Right renal pelvis (tissue), 4 donors: ENCODE data around the gene HEATR3. TPM values are rescaled to one million over a fixed set of nuclear protein-coding genes. Genes with fewer than 3 reads are reported as not detected.
"Not testable (repeated sequence)": the region's sequence is repeated elsewhere in the genome, so short reads cannot be mapped to it uniquely, and the experiment has no call there.

Experiments
- DNase-seq, 4 donors: peaks; one replicate each; pipeline ENCODE4 v3.0.0-alpha.2; 2013; ENCODE audit warnings: low read depth in 4 of 4, low spot score in 3 of 4, missing footprints in 1 of 4
- polyA plus RNA-seq, 4 donors: library from polyadenylated mRNA; unstranded; fragments of 120-200 nt; gene quantifications; one replicate each; pipeline ENCODE4 v1.2.1, GENCODE V29; 2013; ENCODE audit not compliant: insufficient read length in 4 of 4

HEATR3 gene
- polyA plus RNA-seq, 4 donors = 18.7 to 24.3 (median 19.8) TPM

GRCh38 chr16:50093607-50094539 is 28.1 kb downstream of the HEATR3 start:
- DNase-seq = peak in 1 of 4 donors; percentile 10

DNA sequence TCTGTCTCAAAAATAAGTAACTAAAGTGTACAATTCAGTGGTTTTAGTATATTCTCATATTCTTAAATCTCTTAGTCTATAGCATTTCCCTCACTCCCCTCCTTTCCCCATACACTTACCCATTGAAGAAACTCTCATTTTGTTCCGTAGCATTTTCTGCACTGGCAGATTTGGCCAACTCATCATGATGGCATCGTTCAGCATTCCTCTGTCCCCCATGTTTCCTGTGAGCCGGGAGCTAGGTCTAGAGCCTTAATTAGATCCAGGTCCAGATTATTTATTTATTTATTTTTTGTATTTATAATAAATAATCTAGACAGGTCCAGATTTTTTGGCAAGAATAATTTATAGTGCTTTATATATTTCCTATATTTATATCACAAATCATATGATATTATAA is 31.0 kb downstream of the HEATR3 start:
- no peak for DNase-seq

DNA sequence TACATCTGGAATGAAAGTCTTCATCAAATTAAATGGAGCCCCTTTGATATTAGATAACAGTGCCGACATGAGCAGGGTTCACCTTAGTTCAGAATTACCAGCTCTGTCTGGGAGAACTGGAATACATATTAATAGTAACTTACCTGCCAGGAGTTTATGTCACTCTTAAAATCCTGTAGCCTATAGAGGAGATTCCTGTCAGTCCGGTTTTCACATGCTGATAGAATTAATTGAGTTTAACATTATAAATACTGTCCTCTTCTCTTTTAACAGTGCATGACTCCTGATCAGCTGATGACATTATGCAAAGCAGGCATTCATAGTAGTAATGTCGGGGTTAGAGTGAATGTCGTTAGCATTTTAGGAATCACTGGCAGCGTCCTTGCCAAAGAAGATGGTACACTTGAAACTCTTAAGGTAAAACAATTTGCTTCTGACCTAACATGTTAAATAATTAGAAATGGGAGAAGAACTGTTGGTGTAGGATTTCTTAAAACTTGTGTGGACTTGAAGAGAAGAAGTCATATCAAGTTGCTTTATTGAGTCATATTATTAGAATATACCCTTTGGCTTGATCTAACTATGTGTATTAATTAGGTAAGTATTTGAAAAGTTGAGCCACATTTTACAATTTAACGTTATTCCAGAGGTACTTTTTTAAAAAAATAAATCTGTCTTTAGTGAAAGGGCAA is 34.3 kb downstream of the HEATR3 start:
- no peak for DNase-seq

- no peak for DNase-seq
Measured at GRCh38 chr16:50102051-50102746, 36.4 kb downstream of the HEATR3 start.

GRCh38 chr16:50103764-50104163 is 38.0 kb downstream of the HEATR3 start:
- DNase-seq = no peak

GRCh38 chr16:50114357-50115129 is 48.8 kb downstream of the HEATR3 start:
- DNase-seq = no peak

DNA sequence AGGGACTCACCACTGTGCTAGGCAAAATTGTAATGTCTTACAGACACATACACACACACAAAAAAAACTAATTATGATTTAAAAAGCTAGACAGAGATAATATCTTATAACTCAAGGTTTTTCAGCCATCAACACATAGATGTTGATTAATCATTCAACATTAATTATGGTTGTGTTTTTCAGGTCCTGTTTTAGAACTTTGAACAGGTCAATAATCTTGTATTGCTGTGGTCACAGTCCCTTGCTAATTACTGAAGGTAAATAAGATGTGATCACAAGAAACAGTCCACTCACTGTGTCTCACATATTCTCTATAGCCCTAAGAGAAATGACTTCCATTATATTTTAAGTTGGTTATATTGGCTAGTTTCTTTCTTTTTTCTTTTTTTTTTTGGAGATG is 54.9 kb downstream of the HEATR3 start:
- no peak for DNase-seq

DNA sequence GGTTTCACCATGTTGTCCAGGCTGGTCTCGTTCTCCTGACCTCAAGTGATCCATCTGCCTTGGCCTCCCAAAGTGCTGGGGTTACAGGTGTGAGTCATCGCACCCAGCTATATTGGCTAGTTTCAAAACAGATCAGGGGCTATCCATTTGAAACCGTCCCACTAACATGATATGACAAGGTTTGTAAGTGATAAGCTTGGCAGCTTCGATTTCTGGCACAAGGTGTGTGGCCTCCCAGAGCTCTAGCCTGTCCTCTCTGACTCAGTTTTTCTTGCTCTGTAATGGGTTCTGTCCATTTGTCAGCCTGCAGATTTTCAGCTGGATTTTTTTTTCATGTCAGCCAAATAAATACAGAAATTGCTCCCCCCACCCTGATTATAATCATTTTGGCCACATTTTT is 55.5 kb downstream of the HEATR3 start:
- DNase-seq = no peak

DNA sequence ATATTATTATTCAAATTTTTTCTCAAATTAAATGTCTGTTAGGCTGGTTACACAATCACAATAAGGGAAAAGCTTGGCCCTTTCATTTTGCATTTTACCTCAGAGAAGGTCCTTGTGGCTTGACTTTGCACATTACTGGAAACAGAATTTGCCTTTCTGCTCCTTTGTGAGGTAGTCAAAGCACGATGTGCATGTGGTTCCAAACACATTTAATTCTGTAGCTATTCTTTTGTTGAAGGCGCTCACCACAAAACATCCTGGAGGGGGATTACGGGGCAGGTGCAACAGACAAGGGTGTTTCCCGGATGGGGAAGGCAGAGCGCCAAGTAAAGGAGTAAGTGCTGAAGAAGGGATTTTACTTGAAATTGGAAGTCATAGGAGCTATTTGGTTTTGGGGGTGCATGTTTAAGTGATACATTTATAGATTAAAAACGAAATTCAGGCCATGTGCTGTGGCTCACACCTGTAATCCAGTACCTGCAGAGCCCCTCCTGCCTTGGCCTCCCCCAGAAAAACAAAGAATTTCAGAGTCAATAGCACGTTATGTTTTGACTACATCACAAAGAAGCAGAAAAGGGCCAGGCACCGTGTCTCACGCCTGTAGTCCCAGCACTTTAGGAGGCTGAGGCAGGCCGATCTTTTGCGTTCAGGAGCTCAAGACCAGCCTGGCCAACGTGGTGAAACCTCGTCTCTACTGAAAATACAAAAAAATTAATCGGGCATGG is 56.1 kb downstream of the HEATR3 start:
- DNase-seq = no peak

DNA sequence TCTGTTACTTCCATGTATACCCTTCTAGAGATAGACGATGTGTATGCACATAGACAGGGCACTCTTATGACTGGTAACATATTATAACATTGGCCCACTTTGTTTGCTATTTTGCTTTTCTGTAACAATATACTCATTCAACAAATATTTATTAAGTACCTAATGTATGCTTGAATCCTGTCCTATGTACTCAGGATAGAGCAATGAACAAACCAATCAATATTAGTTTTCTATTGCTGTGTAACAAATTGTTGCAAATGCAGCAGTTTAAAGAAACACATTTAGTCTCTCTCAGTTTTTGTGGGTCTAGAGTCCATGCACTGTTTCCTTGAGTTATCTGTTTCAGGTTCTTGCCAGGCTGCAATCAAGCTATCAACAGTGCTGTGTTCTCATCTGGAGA is 57.6 kb downstream of the HEATR3 start:
- no peak for DNase-seq

- no peak for DNase-seq
Measured at GRCh38 chr16:50124769-50125168, 59.0 kb downstream of the HEATR3 start.

GRCh38 chr16:50126183-50126582 is 60.4 kb downstream of the HEATR3 start:
- DNase-seq = no peak

DNA sequence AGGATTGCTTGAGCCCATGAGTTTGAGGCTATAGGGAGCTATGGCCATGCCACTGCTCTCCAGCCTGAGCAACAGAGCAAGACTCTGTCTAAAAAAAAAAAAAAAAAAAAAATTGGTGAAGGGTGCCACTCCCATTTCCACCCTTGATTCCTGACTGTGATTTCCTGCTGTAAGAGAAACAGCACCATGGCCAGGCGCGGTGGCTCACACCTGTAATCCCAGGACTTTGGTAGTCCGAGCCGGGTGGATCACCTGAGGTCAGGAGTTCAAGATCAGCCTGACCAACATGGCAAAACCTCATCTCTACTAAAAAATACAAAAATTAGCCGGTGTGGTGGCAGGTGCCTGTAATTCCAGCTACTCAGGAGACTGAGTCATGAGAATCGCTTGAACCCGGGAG is 66.8 kb downstream of the HEATR3 start:
- DNase-seq = not testable (repeated sequence)

GRCh38 chr16:50133214-50133613 is 67.4 kb downstream of the HEATR3 start:
- no peak for DNase-seq

DNA sequence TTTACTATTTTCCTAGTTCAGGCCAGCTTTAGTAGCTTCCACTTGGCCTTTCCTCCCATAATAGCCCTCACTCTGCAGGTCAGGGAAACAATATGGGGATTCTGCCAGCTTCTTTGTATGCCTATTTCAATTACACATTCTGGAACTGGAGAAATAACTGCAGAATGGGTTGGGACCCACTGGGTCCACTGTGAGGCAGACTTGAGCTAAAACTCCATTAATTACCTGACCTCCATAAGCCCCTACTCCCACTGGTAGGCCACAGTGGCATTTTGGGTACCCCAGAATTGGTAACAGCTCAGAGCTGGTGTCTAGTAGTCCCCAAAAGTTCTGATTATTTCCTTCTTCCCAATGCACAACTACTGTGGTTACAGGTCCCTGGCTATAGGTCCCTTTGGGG is 70.6 kb downstream of the HEATR3 start:
- DNase-seq = no peak

DNA sequence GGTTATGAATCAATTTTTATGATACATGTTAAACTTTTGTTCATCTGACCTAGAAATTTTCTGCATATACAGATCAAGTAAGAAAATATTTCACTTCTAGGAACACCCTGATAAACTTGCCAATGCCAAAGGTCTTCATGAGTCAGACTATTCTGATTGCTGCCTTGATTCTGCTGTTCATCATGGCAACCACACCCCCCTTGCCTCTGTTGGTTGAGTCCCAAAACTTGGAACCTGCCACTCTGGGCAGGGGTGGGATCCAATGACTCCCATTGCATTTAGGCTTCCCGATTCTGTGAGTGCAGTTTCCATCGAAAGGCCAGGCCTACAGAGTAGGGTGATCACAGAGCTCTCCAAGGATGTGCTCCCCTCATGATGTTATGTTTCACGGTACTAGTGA is 71.5 kb downstream of the HEATR3 start:
- DNase-seq = no peak

DNA sequence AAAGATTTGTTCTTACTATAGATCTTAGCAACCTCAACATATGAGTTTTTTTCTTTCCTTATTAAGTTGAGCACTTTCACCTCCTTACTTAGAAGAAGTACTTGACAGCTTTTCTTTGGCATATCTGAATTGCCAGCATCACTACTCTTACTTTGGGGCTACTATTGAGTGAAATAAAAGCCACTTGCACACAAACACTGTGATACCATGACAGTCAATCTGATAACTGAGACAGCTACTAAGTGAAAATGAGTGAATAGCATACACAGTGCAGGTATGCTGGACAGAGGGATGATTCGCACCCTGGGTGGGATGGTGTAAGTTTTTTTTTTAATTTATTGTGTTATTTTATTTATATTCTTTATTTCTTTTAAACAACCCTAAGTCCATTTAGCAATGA is 73.8 kb downstream of the HEATR3 start:
- DNase-seq = no peak

DNA sequence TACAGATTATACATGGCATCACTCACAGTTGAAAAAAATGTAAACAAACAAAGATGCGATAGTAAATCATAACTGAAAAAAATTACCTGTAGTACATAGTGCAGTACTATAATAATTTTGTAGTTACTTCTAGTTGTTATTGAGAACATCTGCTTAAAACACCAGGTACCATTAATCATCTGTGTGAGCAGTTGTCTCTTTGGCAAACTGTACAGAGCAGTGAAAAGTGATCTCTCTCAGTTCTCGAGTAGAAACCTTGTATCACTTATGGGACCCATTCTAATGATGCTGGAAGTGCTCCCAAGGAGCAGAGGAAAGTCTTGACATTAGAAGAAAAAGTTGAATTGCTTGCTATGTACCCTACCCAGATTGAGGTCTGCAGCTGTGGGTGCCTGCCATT is 78.4 kb downstream of the HEATR3 start:
- DNase-seq = no peak

- peak in 1 of 4 donors; percentile 67 for DNase-seq
Measured at GRCh38 chr16:50146479-50147435, 81.0 kb downstream of the HEATR3 start.
